H1 (cell line): ENCODE results near the gene TERB1. TPM values are rescaled to one million over a fixed set of nuclear protein-coding genes. Genes with fewer than 3 reads are reported as not detected.

ENCODE experiments used
- CTCF ChIA-PET: fragments of 300-600 bp; sonication (Branson Sonifier 250); formaldehyde crosslinking; loops from one replicate; lab custom pipeline; 2021; ENCODE audit not compliant: partially characterized antibody; lab: Charles Lee
- POLR2A ChIA-PET: fragments of 300-600 bp; sonication (Branson Sonifier 250); formaldehyde crosslinking; loops from one replicate; lab custom pipeline; 2021; ENCODE audit warnings: inconsistent platforms; ENCODE audit not compliant: partially characterized antibody; lab: Charles Lee
- DNase-seq, 2 experiments: peaks; one replicate each; pipeline versions ENCODE4 v3.0.0 to v3.0.0-alpha.2; 2010 to 2022; ENCODE audit warnings: low spot score in 2 of 2, low read depth in 1 of 2, mixed read lengths in 1 of 2
- FAIRE-seq: peaks from 2 replicates; lab custom pipeline; 2011; peaks lifted over from hg19 to GRCh38; lab: Jason Lieb, UNC
- H2AFZ ChIP-seq: 2 replicates; pipeline ENCODE4 v1.8.1; 2012; ENCODE audit warnings: low read length, inconsistent platforms
- H2AK5ac ChIP-seq: 2 replicates; pipeline ENCODE4 v1.6.1; 2013; ENCODE audit warnings: low read depth, low read length
- H2BK120ac ChIP-seq: replicated peaks from 2 replicates; pipeline ENCODE3; 2013; ENCODE audit warnings: low read depth, low read length, inconsistent platforms
- H2BK12ac ChIP-seq: 2 replicates; pipeline ENCODE4 v1.6.1; 2013; ENCODE audit warnings: low read depth, low read length
- H2BK15ac ChIP-seq: 2 replicates; pipeline ENCODE4 v1.6.1; 2013; ENCODE audit warnings: low read length
- H2BK20ac ChIP-seq: 2 replicates; pipeline ENCODE4 v1.6.1; 2013; ENCODE audit warnings: low read length
- H2BK5ac ChIP-seq: 2 replicates; pipeline ENCODE4 v1.6.1; 2013; ENCODE audit warnings: low read depth, low read length
- H3K14ac ChIP-seq: 2 replicates; pipeline ENCODE4 v1.6.1; 2013; ENCODE audit warnings: inconsistent platforms; ENCODE audit not compliant: insufficient read length
- H3K18ac ChIP-seq: 2 replicates; pipeline ENCODE4 v1.6.1; 2013; ENCODE audit warnings: low read length; ENCODE audit errors: extremely low read depth
- H3K23ac ChIP-seq: 2 replicates; pipeline ENCODE4 v1.6.1; 2013; ENCODE audit warnings: inconsistent platforms; ENCODE audit not compliant: insufficient read length
- H3K23me2 ChIP-seq: 2 replicates; pipeline ENCODE4 v1.6.1; 2013; ENCODE audit warnings: low read depth, low read length
- H3K27ac ChIP-seq: 2 replicates; pipeline ENCODE4 v1.6.1; 2011; ENCODE audit warnings: low read depth, low read length, inconsistent platforms
- H3K27me3 ChIP-seq, 4 experiments: replicated peaks in 1 of 4; 1 replicate in 1 of 4; 2 replicates in 3 of 4; pipeline versions ENCODE4 v1.6.1 to v1.8.1; 2011 to 2013; ENCODE audit warnings: low read length in 3 of 4, mild to moderate bottlenecking in 3 of 4, inconsistent platforms in 2 of 4, mixed read lengths in 2 of 4, moderate library complexity in 1 of 4; ENCODE audit not compliant: control insufficient read depth in 3 of 4, insufficient read depth in 3 of 4; ENCODE audit errors: extremely low read depth in 1 of 4
- H3K36me3 ChIP-seq, 4 experiments: 2 replicates each; pipeline versions ENCODE4 v1.6.1 to v1.8.1; 2011 to 2013; ENCODE audit warnings: mild to moderate bottlenecking in 4 of 4, low read length in 3 of 4, moderate library complexity in 2 of 4, control low read depth in 1 of 4, inconsistent platforms in 1 of 4; ENCODE audit not compliant: insufficient read depth in 4 of 4, control insufficient read depth in 2 of 4
- H3K4ac ChIP-seq: replicated peaks from 2 replicates; pipeline ENCODE3; 2013; ENCODE audit warnings: low read length, low read depth, mixed read lengths, inconsistent platforms; ENCODE audit not compliant: insufficient read length
- H3K4me1 ChIP-seq, 4 experiments: replicated peaks in 1 of 4; 1 replicate in 1 of 4; 2 replicates in 3 of 4; pipeline versions ENCODE4 v1.6.1 to v1.8.1; 2011 to 2013; ENCODE audit warnings: low read length in 3 of 4, inconsistent platforms in 2 of 4, mixed read lengths in 1 of 4; ENCODE audit not compliant: insufficient read depth in 4 of 4, control insufficient read depth in 3 of 4
- H3K4me2 ChIP-seq, 2 experiments: 2 replicates each; pipeline versions ENCODE4 v1.6.1 to v1.8.1; 2011 to 2013; ENCODE audit warnings: low read depth in 2 of 2, low read length in 2 of 2, control low read depth in 1 of 2, inconsistent platforms in 1 of 2, mild to moderate bottlenecking in 1 of 2; ENCODE audit not compliant: insufficient read depth in 1 of 2
- H3K4me3 ChIP-seq, 4 experiments: fragments of 200-600, 300-600 bp in 1 of 4; sonication (generic), shearing (Covaris generic), sonication (Bioruptor Twin) in 1 of 4; 2 replicates each; pipeline versions ENCODE4 v1.5.1 to v1.8.1; 2011 to 2016; ENCODE audit warnings: low read length in 4 of 4, low read depth in 3 of 4, control low read depth in 2 of 4, inconsistent platforms in 2 of 4, mild to moderate bottlenecking in 2 of 4, mixed read lengths in 1 of 4, moderate library complexity in 1 of 4; ENCODE audit not compliant: insufficient read depth in 2 of 4; ENCODE audit errors: extremely low read depth in 1 of 4
- H3K56ac ChIP-seq: replicated peaks from 2 replicates; pipeline ENCODE3; 2013; ENCODE audit warnings: low read depth, mild to moderate bottlenecking, mixed read lengths, low read length, inconsistent platforms; ENCODE audit not compliant: insufficient read length
- H3K79me1 ChIP-seq: 2 replicates; pipeline ENCODE4 v1.6.1; 2013; ENCODE audit warnings: low read depth, low read length, control low read depth
- H3K79me2 ChIP-seq, 2 experiments: 2 replicates each; pipeline versions ENCODE4 v1.6.1 to v1.8.1; 2012 to 2013; ENCODE audit warnings: low read length in 2 of 2, mild to moderate bottlenecking in 2 of 2, inconsistent platforms in 1 of 2; ENCODE audit not compliant: insufficient read depth in 2 of 2, control insufficient read depth in 1 of 2
- H3K9ac ChIP-seq, 4 experiments: replicated peaks in 1 of 4; 1 replicate in 1 of 4; 2 replicates in 3 of 4; pipeline versions ENCODE4 v1.6.1 to v1.8.1; 2011 to 2013; ENCODE audit warnings: low read depth in 3 of 4, low read length in 3 of 4, control low read depth in 2 of 4, mild to moderate bottlenecking in 2 of 4, moderate library complexity in 2 of 4, inconsistent platforms in 1 of 4; ENCODE audit errors: extremely low read depth in 1 of 4
- H3K9me3 ChIP-seq, 2 experiments: 2 replicates each; pipeline versions ENCODE4 v1.6.1 to v1.8.1; 2012 to 2013; ENCODE audit warnings: mild to moderate bottlenecking in 2 of 2, moderate library complexity in 2 of 2, control low read depth in 1 of 2, inconsistent platforms in 1 of 2, low read depth in 1 of 2, low read length in 1 of 2, mixed read lengths in 1 of 2; ENCODE audit not compliant: insufficient read depth in 2 of 2
- H4K20me1 ChIP-seq, 2 experiments: replicated peaks in 1 of 2; 2 replicates each; pipeline versions ENCODE3 to v1.8.1; 2011 to 2013; ENCODE audit warnings: inconsistent platforms in 2 of 2, low read length in 2 of 2, mild to moderate bottlenecking in 1 of 2; ENCODE audit not compliant: insufficient read depth in 2 of 2, control insufficient read depth in 1 of 2
- H4K5ac ChIP-seq: 2 replicates; pipeline ENCODE4 v1.6.1; 2013; ENCODE audit warnings: low read length, low read depth, mixed read lengths, inconsistent platforms; ENCODE audit not compliant: insufficient read length
- H4K8ac ChIP-seq: 2 replicates; pipeline ENCODE4 v1.8.0; 2013; ENCODE audit warnings: mild to moderate bottlenecking, moderate library complexity, low read length, inconsistent platforms; ENCODE audit not compliant: insufficient read depth; ENCODE audit errors: extremely low read depth
- H4K91ac ChIP-seq: replicated peaks from 2 replicates; pipeline ENCODE3; 2013; ENCODE audit warnings: low read length, mixed read lengths, inconsistent platforms; ENCODE audit not compliant: insufficient read length
- JUN ChIP-seq: IDR thresholded peaks from 2 replicates; pipeline ENCODE4 v1.6.1; 2011; ENCODE audit warnings: low read depth, mild to moderate bottlenecking, improper control_type of control experiment, low read length
- NANOG ChIP-seq: IDR thresholded peaks from 2 replicates; pipeline ENCODE4 v1.6.1; 2011; ENCODE audit warnings: low read length, low read depth, mild to moderate bottlenecking, inconsistent platforms; ENCODE audit not compliant: insufficient read depth, poor library complexity, severe bottlenecking
- TAF1 ChIP-seq: IDR thresholded peaks from 2 replicates; pipeline ENCODE4 v1.6.1; 2011; ENCODE audit warnings: mild to moderate bottlenecking, low read depth, low read length
- TBP ChIP-seq: IDR thresholded peaks from 2 replicates; pipeline ENCODE4 v1.6.1; 2011; ENCODE audit warnings: low read depth, low read length, improper control_type of control experiment
- WGBS, 2 experiments: shearing (Covaris generic) in 1 of 2; methylation state at CpG; one replicate each; pipeline versions ENCODE4 v1.1.6 to v1.1.7; 2013 to 2015; ENCODE audit warnings: low lambda C conversion rate in 2 of 2, mixed read lengths in 2 of 2, inconsistent platforms in 1 of 2, low coverage in 1 of 2, missing lambda C conversion rate in 1 of 2; ENCODE audit not compliant: insufficient replicate concordance in 2 of 2, insufficient coverage in 1 of 2, insufficient read length in 1 of 2; ENCODE audit errors: extremely low coverage in 1 of 2, missing lambda C conversion rate in 1 of 2; 5-methylcytosine and 5-hydroxymethylcytosine counted together
- polyA plus RNA-seq, 7 experiments: library from polyadenylated mRNA; depleted of rRNA in 3 of 7; stranded (reverse) in 5 of 7; unstranded in 2 of 7; fragments of >200 nt in 5 of 7; fragments of 200-250 nt in 2 of 7; gene quantifications; 1 replicate in 5 of 7; 2 replicates in 1 of 7; 4 replicates in 1 of 7; pipeline versions ENCODE4 v1.2.1 to v1.2.3, GENCODE V29; 2011 to 2013; ENCODE audit warnings: missing spikeins in 2 of 7, mixed read lengths in 2 of 7
- total RNA-seq: library from RNA; stranded (reverse); fragmentation: NEBNext Ultra II Directional; extraction: Animal tissue kit (Norgen Biotek cat#: 25700); gene quantifications from 2 replicates; pipeline ENCODE4 v1.2.1, GENCODE V29; 2021

Gene TERB1
- total and polyA plus RNA-seq, 2 of the 8 experiments (the other 6 are each of a cell fraction or from before 2014, with no cell fraction given): not detected

GRCh38 chr16:66750279-66751052 lies 50.9 kb downstream of the TERB1 start:
- peaks cover 17% of the 10 kb centered on the region in 2 experiments for H4K20me1 ChIP-seq
- H3K27me3 ChIP-seq: peaks cover 0 to 2% (median 0%) of the 10 kb centered on the region in 4 experiments; a peak in 1 of 7 replicates
- no peak overlapping the region for H3K4ac ChIP-seq
- no peak overlapping the region for H4K91ac ChIP-seq
- H2AK5ac ChIP-seq: peak overlapping the region; percentile 56
- H3K18ac ChIP-seq: no peak overlapping the region; the same call in 1 of the 2 replicates
- H3K79me1 ChIP-seq: peaks cover 7% of the 10 kb centered on the region
- peak overlapping the region; percentile 74 to 98 (median 95) for H3K4me3 ChIP-seq
- DNase-seq: no peak
- H3K4me2 ChIP-seq: peak overlapping the region; percentile 98
- TF ChIP-seq NANOG (no peak), JUN (no peak), TBP (no peak), TAF1 (no peak)
- H3K79me2 ChIP-seq: peaks cover 17 to 54% of the 10 kb centered on the region in 2 experiments
- peaks cover 3 to 9% (median 6%) of the 10 kb centered on the region in 4 experiments; a peak in 6 of 7 replicates for H3K4me1 ChIP-seq
- no peak for FAIRE-seq
- 0 out of 2 replicates have a peak overlapping the region, but pooled peaks have one; percentile 6 for H2BK12ac ChIP-seq
- no peak overlapping the region for H3K14ac ChIP-seq
- no peak overlapping the region for H2BK120ac ChIP-seq
- H4K8ac ChIP-seq: peak overlapping the region; percentile 100; the same call in 1 of the 2 replicates
- no peak overlapping the region for H2AFZ ChIP-seq
- no peak overlapping the region for H3K23ac ChIP-seq
- H3K9me3 ChIP-seq: no peaks in the 10 kb centered on the region; a peak in 1 of 4 replicates
- H3K56ac ChIP-seq: no peak overlapping the region
- 31% methylated on average over 12 of the region's 12 CpGs; no CpG with 5 or more reads in 1 of the 2 experiments for WGBS, 2 experiments
- ChIA-PET CTCF (interaction anchor here (0.6 to 2.2 kb wide), 9 partner anchors 10 to 142 kb away, joined by 3 to 9 read pairs (median 4); no protein-coding TSS in a partner anchor), POLR2A (interaction anchor here (0.8 to 4.8 kb wide), 21 partner anchors 8 to 147 kb away, joined by 3 to 52 read pairs (median 5); partner anchors contain the start of genes NAE1, PDP2 and TERB1)
- no peak overlapping the region for H4K5ac ChIP-seq
- peaks cover 8% of the 10 kb centered on the region for H3K23me2 ChIP-seq
- peak overlapping the region; percentile 99; the same call in 1 of the 2 replicates for H3K27ac ChIP-seq
- H3K36me3 ChIP-seq: peaks cover 13 to 44% (median 27%) of the 10 kb centered on the region in 4 experiments
- no peak overlapping the region for H2BK20ac ChIP-seq
- peak overlapping the region; percentile 97 to 99 (median 98) for H3K9ac ChIP-seq
- peak overlapping the region; percentile 98 for H2BK5ac ChIP-seq
- H2BK15ac ChIP-seq: no peak overlapping the region
